ENCODE results near the gene CTNNA1.

Gene CTNNA1

DNA sequence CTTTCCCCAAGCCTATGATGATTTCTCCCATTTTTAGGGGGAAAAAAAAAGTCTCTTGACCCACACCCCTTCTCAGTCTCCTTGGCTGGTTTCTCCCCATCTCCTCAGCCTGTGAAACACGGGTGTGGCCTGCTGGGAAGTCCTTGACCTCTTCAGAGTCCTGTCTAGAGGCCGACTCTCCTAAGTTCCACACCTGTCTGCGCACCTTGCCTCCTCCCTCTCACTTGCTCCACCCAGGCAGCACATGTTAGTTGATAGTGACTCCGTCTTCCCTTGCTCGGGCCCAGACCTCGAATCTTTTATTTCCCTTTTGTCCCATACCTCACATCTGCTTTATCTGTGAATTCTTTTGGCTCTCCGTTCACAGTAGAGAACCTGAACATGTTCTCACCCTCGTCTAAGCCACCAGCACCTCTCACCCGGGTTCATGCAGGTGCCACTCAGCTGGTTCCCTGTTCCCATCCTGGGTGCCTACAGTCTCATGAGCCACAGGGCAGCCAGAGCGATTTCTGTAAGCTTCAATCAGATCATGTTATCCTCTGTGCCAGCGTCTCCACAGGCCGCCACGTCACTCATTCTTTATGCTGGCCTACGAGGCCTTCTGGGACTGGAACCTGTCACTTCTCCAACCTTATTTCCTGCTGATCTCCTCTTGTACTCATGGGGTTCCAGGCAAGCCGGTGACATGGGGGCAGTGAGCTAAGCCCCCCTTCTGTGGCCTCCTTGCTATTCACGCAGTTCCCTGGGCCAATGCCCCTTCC lies 173.6 kb downstream of the CTNNA1 start:
- in situ Hi-C loops (cut with MboI; ENCODE audit: low sequenced_read_pairs) = no loop called here

DNA sequence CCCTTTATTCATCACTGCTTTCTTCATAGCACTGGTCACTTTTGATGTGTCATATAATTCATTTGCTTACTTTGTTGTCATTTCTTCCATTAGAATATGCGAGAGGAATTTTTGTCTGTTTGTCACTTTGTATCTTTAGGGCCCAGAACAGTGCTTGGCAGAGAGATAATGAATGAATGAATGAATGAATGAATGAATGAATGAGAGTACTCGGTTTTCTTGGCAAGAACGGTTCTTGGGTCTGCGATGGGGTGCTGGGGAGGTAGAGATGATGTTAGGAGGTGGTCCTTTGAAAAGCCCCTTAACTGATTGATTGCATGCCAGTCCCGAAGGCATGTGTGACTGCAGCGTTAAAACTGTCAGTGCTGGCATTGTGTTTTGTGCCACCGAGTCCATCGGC lies 174.3 kb downstream of the CTNNA1 start:
- in situ Hi-C loops (cut with MboI; ENCODE audit: low sequenced_read_pairs) = no loop called here

DNA sequence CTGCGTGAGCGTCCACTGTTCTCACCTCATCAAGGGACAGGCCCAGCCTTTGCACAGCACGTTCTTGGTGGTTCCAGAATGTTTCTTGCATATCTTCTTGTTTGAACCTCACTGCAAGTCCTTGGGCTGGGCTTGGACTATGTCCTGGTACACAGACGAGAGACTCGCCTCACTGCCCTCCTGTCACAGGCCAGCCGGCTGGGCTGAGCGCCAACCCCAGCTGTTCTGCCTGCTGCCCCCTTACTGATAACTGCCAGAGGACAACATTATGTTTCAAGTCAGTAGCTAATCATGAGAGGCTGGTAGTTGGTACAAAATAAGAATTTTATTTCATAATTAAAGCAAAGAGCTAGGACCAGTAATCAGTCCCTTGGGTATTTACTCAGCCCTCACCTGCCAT lies 174.8 kb downstream of the CTNNA1 start:
- in situ Hi-C loops (cut with MboI; ENCODE audit: low sequenced_read_pairs) = no loop called here

DNA sequence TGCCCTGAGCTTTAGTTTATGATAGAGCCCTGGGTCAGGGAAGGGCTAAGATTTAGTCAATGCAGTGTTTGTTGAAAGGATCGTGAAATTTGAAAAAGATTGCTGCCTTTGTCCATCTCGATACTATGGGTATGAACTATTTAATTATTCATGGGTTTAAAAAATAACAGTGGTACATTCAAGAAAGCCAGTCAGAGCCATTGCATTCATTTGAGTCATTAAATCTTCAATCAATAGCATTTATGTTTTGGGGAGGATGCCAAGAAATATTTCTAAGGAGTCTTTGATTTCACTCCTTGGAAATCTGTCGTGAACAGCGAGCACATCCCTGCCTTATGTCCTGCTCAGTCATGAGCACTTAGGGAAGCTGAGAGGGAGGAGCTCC lies 176.3 kb downstream of the CTNNA1 start:
- in situ Hi-C loops (cut with MboI; ENCODE audit: low sequenced_read_pairs) = no loop called here

DNA sequence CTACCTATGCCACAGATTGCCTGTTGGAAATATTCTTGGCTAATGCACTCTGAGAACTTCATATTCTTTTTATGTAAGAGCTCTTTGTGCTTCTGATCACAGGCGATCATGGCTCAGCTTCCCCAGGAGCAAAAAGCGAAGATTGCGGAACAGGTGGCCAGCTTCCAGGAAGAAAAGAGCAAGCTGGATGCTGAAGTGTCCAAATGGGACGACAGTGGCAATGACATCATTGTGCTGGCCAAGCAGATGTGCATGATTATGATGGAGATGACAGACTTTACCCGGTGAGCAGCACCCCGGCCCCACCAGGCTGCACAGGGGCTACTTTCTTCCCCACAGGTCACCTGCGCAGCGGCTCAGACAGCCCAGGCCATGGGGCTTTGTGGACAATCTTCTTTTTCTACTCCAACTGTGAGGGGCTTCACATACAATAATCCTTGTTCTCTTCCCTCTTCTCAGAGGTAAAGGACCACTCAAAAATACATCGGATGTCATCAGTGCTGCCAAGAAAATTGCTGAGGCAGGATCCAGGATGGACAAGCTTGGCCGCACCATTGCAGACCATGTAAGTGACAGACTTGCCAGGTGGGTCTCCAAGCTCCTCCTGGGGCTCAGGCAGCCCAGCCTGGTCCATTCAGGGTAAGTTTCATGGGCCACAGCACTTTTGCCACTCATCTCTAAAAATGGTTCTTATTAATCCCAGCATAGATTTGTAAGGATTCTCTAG lies 177.3 kb downstream of the CTNNA1 start:
- in situ Hi-C loops (cut with MboI; ENCODE audit: low sequenced_read_pairs) = no loop called here

DNA sequence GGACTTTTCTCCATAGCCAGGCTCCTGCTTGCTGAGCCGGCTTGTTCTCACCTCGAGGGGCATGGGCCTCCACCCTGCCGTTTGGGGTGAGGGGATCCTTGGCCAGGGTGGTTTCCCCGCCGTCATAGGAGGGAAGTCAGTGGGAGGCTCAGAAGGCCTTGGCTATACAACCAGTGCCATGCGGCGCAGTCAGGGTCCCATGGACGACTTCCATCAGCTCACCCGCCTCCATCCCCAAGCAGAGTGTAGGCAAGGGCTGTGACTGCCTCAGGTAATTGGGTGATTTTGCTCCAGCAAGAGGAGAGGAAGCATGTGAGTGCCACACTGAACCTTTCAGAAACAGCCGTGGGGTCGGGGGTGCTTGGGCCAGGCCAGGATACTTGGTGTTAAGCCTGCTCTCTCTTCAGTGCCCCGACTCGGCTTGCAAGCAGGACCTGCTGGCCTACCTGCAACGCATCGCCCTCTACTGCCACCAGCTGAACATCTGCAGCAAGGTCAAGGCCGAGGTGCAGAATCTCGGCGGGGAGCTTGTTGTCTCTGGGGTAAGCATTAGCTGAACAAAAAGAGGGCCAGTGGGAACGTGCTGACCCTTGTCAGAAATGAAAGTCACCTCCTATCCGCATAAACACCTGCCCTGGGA lies 179.1 kb downstream of the CTNNA1 start:
- in situ Hi-C loops (cut with MboI; ENCODE audit: low sequenced_read_pairs) = no loop called here

DNA sequence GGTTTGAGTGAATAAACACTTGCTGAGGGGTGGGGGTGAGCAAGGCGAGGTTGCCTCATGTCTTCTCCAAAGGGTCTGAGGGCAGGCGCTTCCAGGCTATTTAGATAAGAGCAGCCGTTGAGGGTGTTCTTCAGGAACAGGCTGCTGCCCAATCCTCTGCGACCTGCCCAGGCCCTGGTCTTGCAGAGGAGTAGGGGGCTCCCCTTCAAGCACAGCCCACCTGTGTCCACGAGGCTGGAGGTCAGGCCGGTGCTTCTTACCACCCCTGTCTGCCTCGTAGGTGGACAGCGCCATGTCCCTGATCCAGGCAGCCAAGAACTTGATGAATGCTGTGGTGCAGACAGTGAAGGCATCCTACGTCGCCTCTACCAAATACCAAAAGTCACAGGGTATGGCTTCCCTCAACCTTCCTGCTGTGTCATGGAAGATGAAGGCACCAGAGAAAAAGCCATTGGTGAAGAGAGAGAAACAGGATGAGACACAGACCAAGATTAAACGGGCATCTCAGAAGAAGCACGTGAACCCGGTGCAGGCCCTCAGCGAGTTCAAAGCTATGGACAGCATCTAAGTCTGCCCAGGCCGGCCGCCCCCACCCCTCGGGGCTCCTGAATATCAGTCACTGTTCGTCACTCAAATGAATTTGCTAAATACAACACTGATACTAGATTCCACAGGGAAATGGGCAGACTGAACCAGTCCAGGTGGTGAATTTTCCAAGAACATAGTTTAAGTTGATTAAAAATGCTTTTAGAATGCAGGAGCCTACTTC lies 180.5 kb downstream of the CTNNA1 start:
- in situ Hi-C loops (cut with MboI; ENCODE audit: low sequenced_read_pairs) = no loop called here

DNA sequence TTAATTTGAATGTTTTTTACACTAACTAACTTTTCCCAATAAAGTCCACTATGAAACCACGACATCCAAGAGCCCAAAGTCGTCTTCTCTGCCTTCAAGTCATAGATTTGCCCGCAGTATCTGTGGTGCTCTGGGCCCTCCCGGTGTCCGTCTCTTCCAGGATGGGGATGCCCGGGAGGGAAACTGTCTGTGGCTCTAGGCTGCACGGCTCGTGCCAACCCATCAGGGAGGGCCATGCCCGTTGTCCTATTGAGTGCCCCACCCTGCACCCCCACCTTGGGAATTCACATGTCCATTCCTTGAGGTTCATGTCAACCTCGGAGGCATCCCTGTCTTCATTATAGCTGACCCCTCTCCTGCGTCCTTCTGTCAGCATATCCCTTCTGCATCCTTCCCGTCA lies 181.7 kb downstream of the CTNNA1 start:
- in situ Hi-C loops (cut with MboI; ENCODE audit: low sequenced_read_pairs) = no loop called here

DNA sequence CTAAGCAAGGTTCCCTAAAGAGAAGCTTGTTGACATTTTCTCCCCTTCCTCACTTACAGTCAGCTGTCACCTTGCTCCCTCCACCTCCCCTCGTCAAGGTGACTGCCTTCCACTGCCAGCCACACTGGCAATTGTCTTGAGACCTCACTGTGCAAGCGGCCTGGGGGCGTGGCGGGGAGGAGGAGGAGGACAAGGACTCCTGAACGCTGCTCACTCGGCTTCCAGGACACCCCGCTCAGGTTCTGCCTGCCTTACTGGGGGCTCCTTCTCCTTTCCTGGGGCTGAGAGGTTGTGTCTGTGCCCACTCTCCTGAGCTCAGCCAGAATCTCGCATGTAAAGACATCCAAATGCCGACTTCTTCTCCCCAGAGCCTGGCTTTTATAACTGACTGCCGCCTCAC lies 182.2 kb downstream of the CTNNA1 start:
- in situ Hi-C loops (cut with MboI; ENCODE audit: low sequenced_read_pairs) = no loop called here

DNA sequence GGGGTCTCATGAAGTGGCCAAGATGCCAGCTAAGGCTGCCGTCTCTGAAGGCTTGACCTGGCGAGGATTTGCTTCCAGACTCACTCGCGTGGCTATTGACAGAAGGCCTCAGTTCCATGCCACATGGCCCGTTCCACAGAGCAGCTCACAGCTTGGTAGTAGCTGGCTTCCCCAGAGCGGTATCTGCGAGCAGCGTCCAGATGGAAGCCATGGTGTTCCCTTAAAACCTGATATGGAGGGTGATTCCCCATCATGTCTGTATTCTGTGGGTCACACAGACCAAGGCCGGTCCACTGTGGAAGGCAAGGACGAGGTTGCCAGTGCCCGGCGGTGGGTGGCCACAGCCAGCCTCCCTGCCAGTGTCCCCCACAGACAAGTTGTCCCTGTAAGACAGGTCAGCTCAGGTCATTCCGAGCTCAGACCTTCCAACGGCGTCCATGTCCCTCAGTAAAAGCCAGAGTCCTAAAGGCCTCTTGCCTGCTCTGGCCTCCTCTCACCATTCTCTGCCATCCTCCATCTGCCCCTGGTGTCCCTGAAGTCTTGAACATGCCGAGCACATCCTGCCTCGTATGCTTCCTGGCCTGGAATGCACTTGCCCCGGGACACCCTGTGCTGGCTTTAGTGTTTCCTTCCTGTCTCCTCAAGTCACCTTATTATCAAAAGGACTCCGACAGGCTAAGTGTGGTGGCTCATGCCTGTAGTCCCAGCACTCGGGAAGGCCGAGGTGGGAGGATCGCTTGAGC lies 183.2 kb downstream of the CTNNA1 start:
- in situ Hi-C loops (cut with MboI; ENCODE audit: low sequenced_read_pairs) = no loop called here

DNA sequence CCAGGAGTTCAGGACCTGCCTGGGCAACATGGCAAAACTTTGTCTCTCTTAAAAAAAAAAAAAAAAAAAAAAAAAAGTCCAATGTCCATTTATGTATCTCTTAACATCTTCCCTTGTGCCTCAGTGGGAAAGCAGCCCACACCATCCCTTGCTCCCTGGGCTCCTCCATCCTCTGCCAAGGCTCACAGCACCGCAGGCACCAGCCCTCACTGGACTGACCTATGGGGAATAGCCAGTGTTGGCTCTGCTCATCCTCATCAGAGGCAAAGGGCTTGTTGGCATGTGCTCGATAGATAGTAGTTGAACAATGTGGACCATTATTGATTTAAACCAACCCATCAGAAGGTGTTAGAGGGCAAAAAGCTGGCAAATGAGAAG lies 183.7 kb downstream of the CTNNA1 start:
- in situ Hi-C loops (cut with MboI; ENCODE audit: low sequenced_read_pairs) = no loop called here

DNA sequence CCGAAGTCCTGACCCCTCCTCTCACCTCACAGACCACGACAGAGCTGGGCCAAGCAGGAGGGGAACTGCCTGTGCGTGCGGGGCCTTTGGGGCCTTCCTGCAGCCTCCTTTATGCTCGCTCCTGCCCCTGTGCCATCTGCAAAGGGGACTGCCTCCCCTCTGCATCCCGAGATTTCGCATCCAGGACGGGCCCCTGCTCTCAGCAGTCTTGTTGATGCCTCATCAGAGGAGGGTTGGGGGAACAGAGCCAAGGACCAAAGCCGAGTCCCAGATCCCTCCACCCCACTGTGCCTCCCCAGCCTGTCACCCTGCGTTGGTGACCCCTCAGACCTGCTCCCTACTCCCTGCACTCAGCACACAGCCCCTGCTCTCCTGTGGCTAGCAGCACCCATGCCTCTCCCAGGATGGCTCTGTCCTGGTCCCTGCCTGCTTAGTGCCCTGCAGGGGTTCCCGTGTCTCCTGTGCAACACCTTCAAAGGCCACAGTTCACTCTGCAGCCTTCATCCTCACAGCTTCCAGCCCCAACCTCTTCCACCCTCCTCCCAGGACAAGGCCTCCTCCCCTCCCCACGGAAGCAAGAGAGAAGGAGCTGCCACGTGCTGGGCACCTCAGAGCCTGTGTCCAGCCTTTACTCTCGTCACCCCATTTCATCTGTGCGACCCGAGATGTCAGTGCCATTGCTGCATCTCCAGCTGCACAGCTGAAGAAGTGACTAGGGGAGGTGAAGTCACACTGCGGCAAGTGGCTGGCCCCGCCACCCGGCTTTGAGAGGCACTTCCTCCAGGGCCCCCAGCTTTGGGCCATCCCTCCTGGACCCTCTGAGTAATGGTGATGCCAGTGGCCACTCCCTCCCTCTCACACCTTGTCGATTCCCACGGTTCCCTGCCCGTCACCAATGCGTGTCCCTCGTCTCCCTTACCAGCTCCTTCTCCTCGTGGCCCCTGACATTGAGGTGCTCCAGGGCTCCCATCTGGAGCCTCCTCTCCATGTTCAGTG lies 184.5 kb downstream of the CTNNA1 start:
- in situ Hi-C loops (cut with MboI; ENCODE audit: low sequenced_read_pairs) = no loop called here

DNA sequence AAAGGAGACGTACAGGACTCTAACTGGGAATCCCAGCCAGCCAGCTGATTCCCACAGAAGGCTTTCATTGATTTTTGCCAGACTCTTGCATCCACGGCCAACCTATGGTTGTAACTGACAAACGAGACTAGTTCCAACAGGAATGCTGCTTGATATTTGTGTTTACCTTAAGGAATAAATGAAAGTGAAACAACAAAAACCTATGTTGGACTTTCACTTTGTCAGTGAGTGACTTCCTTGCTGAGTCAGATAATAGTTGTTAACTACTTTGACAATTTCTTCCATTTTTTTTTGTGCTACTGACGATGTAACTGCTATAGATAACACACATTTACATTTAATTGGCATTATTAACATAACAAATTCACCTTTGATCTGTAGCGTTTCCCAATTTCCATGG lies 185.3 kb downstream of the CTNNA1 start:
- in situ Hi-C loops (cut with MboI; ENCODE audit: low sequenced_read_pairs) = no loop called here

DNA sequence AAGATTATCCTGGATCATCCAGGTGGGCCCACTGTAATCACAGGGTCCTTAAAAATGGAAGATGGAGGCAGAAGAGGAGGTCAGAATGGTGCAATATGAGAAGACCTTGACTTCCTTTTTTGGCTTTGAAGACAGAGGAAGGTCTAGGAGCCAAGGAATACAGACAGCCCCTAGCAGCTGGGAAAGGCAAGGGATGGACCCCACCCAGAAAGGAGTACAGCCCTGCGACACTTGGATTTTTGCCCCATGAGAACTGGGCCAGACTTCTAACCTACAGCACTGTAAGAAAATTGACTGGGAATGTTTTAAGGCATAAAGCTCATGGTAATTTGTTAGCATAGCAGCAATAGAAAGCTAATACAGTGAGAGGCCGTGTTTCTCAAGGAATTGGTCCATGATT lies 188.8 kb downstream of the CTNNA1 start:
- in situ Hi-C loops (cut with MboI; ENCODE audit: low sequenced_read_pairs) = no loop called here

DNA sequence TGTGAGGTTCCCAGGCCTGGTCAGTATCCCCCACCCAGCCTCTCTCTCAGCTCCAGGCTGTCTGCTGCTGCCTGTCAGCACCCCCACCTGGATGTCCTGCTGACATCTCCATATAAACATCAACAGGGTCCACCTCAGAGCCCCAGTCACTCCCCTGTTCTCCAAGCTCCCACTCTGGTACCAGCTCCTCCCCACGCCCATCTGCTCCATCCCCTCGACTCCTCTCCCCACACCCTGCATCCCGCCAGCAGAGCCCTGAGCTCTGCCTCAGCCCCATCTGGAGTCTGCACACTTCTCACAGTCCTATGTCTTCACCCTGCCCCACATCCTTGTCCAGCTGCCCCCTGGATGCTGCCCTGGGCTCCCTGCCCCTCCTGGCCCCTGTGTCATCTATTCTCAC lies 189.6 kb downstream of the CTNNA1 start:
- in situ Hi-C loops (cut with MboI; ENCODE audit: low sequenced_read_pairs) = no loop called here

DNA sequence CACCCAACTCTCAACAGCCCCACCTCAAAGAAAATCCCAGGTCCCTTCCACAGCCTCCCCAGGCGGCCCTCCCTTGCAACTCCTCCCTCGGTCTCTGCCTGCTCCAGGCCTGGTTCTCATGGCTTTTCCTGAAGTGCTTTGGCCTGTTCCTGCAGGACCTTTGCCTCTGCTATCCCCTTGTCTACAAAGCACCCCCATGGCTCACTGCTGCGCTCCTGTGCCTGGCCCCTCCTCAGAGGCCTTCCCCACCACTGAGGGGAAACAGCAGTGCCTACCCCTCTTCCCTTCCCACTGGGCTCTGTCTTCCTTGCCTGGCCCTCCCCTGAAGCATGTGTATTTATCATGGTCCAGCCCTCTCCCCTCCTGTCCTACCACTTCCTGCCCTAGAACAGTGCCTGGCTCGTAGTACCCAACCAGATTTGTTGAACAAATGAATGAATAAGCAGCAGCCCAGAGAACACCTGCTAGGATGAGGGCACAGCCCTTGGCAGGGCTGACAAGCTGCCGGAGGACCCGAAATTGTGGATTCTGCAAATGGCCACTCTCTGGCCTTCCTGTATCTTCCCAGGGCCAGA lies 190.5 kb downstream of the CTNNA1 start:
- in situ Hi-C loops (cut with MboI; ENCODE audit: low sequenced_read_pairs) = no loop called here

DNA sequence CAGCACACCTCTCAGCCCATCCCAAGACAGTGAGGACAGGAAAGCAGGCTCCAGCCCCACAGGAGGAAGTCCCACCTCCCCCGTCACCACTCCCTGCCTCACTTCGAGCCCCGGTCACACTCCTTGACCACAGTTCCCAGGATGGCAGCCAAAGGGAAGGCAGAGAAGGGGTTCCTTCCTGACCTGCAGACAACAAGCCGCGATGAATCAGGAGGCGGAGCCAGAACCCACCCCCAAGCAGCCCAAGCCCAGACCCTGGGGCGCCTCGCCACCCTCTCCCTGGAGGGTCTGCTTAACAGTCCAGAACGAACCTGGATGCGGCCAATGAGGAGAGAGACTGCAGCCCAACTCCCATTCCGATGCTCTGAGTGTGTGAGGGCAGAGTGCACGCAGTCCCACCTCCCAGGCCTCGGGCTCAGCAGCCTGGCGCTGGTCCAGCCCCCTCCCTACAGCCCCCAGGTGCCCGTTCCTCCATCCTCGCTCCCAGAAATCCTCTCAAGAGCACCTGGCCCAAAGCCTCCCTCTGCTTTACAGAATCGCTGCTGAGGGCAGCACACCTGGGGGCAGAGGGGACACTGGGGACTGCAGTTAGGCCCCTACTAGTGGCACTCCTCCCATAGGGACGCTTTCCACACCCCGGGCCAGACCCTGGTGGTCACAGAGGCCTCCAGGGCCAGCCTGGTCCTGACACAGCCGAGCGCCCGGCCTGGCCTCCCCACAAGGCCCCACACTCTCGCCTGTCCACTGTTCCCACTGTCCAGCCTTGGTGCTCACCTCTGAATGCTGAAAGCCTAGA lies 191.5 kb downstream of the CTNNA1 start:
- in situ Hi-C loops (cut with MboI; ENCODE audit: low sequenced_read_pairs) = no loop called here

Measured in HL-60/S4 treated with retinoic acid at 250 ng/mL for 4 days and 3 days (cell line).